HG03469 (cell line): Measurements from ENCODE around the gene PSMD4.
"Not testable (repeated sequence)": the region's sequence is repeated elsewhere in the genome, so short reads cannot be mapped to it uniquely, and the experiment has no call there.

Experiments used
- ATAC-seq: cut with Tn5 transposase; IDR thresholded peaks from one replicate; pipeline ENCODE4 v1.9.1; 2021; ENCODE audit warnings: mild to moderate bottlenecking, moderate library complexity, moderate number of reproducible peaks; ENCODE audit not compliant: unreplicated experiment

PSMD4 gene

GRCh38 chr1:151267760-151268159 lies 13.2 kb downstream of the PSMD4 start:
- no peak for ATAC-seq

DNA sequence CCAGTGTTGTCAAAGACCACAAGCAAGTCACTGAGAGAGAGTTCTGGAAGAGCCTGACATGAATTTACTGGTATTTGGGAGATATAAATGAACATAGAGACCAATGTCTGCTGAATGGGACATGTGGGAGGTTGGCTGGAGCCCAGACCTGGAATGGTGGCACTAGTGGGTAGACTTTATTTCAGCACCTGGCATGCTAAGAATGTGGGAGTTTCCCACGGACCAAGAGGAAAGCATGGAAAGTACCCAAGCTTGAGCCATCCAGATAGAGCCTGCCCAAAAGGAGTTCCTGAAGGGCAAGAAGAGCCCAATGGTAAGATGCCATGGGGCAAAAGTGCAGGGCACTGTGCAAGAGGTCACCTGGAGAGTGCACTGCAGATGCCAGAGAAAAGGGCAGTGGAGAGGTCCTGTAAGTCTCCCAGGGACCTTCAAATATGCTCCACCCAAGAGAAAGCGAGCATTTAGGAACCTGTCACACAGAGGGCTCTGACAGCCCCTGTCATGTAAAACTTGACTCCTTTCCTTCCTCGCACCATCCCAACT lies 19.5 kb downstream of the PSMD4 start:
- no peak for ATAC-seq

DNA sequence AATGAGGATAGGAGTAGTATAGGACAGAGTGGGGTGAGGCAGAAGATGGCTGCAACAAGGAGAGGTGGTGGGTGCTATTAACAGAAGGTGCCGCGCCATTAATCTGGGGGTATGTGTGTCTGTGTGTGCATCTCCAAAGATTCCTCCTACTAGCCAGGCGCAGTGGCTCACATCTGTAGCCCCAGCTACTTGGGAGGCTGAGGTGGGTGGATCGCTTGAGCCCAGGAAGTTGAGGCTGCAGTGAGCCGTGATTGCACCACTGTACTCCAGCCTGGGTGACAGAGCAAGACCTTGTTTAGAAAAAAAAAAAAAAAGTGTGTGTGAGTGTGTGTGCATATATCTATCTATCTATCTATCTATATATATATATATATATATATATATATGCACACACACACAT lies 20.8 kb downstream of the PSMD4 start:
- not testable (repeated sequence) for ATAC-seq

DNA sequence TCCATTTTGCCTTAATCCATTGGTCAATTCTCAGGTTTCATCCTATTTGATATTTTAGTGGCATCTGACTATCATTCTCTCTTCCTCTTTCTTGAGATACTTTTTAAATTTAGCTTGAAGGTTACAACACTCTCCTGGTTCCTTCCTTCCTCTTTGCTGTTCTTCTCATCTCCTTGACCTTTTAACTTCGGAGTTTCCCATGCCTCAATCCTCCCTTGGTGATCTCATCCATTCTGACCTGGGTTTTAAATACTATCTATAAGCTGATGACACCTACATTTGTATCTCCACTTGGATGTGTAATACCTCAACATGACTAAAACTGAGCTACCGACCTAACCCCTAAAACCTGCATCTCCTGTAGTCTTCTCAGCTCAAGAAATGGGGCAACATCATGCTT lies 22.7 kb downstream of the PSMD4 start:
- ATAC-seq: no peak

DNA sequence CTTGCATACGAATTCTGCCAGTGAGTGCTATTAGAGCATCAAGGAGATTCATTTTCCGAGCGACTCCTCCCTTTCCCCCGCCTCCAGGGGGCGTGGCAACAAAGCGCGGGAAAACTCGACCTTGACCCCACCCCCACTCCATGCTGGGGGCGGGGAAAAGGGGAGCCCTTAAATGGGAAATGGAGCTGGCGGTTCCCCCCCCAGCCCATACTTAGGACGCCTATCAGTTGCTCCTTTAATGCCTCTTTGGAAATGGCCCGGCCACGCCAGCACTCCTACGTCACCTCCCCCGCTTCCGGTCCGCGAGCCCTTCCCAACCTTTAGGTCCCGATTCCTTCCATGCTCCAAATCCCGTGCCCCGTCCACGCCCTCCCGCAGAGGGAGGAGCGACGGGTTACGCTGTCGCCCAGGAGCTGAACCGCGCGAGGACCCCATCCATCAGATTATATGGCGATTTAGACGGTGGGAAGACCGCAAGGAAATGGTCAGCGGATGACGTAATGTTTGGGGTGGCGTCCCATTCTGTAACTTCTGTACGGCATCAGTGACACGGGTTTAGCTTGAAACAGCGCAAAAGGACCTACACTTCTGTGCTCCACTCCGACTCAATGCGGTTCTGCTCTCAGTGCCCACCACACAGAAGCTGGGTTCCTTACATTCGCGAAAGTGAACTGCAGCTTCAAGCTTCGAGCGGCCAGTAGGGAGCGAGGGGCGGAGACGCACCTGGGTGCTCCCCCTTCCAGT lies 26.9 kb downstream of the PSMD4 start:
- ATAC-seq: peak; percentile 22

DNA sequence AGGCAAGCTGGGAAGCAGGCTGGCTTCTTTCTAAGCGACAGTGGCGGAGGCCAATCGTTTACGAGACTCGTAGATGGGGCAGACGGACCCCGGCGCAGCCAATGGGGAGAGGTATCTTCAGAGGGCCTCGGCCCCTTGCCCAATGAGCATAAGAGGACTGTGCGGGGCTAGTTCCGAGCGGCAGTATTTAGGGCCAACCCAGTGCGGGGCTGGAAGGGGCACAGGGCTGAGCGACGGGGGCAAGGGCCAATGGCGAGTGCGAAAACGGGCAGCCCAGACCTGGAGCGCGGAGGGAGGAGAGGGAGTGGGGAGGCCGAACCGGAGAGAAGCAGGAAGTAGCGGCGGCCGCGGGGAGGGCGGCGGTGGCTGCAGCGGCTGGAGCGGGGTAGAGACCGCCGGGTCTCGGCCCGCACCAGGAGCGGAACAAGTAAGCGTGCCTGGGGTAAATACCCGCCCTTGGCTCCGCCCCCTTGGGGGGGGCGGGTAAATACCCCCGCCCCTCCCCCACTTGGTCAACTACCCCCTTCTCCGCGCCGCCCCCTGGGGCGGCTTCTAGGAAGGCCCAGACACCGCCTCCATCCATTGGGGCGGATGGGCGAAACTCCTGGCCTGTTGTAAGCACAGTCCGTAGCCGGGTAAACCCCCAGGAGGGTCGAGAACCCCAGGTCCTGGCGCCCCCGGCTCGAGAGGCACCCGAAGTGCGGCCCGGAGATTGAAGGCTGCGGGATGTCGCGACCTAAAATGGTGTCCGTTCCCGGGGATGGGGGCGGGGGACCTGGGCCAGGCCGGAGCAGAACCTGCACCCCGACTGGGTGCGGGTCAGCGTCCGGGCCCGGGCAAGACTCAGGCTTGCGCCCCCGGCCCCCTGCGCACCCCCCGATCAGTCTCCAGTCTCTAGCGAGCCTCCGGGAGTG lies 27.7 kb downstream of the PSMD4 start, which contains the start of gene ZNF687:
Gene ZNF687, plus strand, starts transcription at position 331 of the 914 bp plus-strand sequence. CDS start 3,993 bp downstream, outside the sequence.
- peak; percentile 70 for ATAC-seq

DNA sequence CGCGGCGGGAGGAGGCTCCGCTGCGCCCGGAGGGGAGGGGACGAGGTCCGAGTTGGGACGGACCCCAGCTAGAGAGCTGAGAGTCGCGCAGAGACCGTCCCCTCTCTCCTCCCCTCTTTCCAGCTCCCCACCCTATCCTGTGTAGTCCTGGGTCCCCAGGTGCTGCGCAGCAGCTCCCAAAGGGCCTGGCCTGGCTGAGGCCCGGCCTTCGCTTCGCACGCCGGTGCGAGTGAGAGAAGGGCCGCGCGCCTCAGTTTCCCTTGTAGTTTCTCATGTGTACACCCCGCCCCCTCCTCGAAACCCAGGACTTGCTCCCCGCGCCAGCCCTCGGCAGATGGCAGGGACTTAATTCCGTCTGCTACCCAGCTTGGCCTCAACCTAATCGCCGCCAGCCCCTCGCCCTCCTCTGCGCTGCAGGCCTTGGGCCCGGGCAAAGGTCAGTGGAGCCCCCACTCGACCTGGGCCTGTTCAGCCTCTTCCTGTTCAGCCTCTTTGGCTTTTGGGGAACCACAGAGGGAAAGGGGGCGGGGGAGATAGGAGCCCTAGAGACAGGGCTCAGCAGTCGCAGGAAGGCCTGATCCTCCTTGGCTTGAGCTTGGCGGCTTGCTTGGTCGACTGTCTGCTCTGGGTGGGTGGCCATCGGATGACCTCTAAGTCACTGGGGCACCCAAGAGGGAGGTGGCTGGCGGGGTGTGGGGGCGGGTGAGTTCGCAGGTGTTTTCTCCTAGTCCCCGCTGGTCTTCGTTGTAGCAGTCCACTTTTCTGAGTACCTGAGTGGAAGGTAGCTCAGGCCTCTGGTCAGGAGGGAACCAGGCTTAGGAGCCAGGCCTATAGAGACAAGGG lies 28.6 kb downstream of the PSMD4 start:
- ATAC-seq: no peak

GRCh38 chr1:151284013-151284577 lies 29.6 kb downstream of the PSMD4 start:
- no peak for ATAC-seq

- ATAC-seq: no peak
Measured at GRCh38 chr1:151286619-151287340, 32.2 kb downstream of the PSMD4 start.

DNA sequence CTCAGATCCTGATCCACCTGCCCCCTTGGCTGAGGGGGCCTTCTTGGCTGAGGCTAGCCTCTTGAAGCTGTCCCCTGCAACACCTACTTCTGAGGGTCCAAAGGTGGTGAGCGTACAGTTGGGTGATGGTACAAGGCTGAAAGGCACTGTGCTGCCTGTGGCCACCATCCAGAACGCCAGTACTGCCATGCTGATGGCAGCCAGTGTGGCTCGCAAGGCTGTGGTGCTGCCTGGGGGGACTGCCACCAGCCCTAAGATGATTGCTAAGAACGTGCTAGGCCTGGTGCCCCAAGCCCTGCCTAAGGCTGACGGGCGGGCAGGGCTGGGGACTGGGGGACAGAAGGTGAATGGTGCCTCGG lies 32.8 kb downstream of the PSMD4 start:
- ATAC-seq: no peak

DNA sequence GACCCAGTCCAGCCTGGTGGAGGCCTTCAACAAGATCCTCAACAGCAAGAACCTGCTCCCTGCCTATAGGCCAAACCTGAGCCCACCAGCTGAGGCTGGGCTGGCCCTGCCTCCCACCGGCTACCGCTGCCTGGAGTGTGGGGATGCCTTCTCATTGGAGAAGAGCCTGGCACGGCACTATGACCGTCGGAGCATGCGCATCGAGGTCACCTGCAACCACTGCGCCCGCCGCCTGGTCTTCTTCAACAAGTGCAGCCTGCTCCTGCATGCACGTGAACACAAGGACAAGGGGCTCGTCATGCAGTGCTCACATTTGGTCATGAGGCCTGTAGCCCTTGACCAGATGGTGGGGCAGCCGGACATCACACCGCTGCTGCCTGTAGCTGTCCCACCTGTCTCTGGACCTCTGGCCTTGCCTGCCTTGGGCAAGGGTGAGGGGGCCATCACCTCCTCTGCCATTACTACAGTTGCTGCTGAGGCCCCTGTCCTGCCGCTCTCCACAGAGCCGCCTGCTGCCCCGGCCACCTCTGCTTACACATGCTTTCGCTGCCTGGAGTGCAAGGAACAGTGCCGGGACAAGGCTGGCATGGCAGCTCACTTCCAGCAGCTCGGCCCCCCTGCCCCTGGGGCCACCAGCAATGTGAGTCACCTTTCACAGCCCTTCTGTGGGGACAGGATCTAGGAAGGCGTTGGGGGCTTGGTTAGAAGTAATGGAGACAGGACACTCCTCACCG lies 33.4 kb downstream of the PSMD4 start:
- ATAC-seq: no peak

- no peak for ATAC-seq
Measured at GRCh38 chr1:151288502-151288901, 34.0 kb downstream of the PSMD4 start.

GRCh38 chr1:151289080-151289935 lies 34.8 kb downstream of the PSMD4 start:
- no peak for ATAC-seq

DNA sequence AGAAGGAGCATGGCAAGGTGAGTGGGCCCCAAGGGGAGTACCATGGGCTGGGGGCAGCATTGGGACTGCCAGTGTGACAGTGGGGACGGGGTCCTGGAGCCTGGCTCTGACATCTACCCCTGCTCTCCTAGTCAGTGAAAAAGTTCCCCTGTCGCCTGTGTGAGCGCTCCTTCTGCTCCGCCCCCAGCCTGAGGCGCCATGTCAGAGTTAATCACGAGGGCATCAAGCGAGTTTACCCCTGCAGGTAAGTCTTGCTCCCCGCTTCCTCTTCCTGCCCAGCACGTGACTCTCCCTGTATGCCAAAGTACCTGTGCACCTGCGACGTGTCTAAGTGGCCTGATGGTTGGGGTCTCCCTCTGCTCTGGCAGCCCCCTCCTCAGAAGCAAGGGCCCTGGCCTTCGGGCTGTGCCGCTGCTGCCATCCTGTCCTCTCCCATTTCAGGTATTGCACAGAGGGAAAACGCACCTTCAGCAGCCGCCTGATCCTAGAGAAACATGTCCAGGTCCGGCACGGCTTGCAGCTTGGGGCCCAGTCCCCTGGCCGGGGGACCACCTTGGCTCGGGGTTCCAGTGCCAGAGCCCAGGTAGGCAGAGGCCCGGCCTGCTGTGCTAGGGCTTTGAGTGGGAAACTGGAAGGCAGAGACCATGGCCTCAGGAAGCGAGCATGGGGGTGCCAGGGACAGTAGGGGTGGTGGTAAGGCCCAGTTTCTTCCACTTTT lies 35.6 kb downstream of the PSMD4 start:
- no peak for ATAC-seq

GRCh38 chr1:151290709-151291303 lies 36.3 kb downstream of the PSMD4 start:
- no peak for ATAC-seq

- no peak for ATAC-seq
Measured at GRCh38 chr1:151292207-151293030, 37.9 kb downstream of the PSMD4 start.
